Nephron progenitor cell (in vitro differentiated cells): ENCODE data around the gene CALML3.

ENCODE experiments used
- DNase-seq: peaks from one replicate; pipeline ENCODE4 v3.0.0; 2021
- H3K27ac Mint-ChIP-seq: 2 replicates; pipeline ENCODE4 v1.8.0; 2021; ENCODE audit warnings: mild to moderate bottlenecking, moderate library complexity, mixed read lengths
- H3K27me3 Mint-ChIP-seq: 2 replicates; pipeline ENCODE4 v1.8.0; 2021; ENCODE audit warnings: mild to moderate bottlenecking, low read depth, mixed read lengths; ENCODE audit not compliant: poor library complexity
- H3K36me3 Mint-ChIP-seq: 2 replicates; pipeline ENCODE4 v1.8.0; 2021; ENCODE audit warnings: low read depth, mixed read lengths
- H3K4me1 Mint-ChIP-seq: 2 replicates; pipeline ENCODE4 v1.8.0; 2021; ENCODE audit warnings: mixed read lengths
- H3K4me3 Mint-ChIP-seq: 2 replicates; pipeline ENCODE4 v1.8.0; 2021; ENCODE audit warnings: mild to moderate bottlenecking, moderate library complexity, mixed read lengths
- H3K9me3 Mint-ChIP-seq: 2 replicates; pipeline ENCODE4 v1.8.0; 2021; ENCODE audit warnings: mild to moderate bottlenecking, moderate library complexity, mixed read lengths
- TF ChIP-seq, protein P1 (sequence below): fragments of 200-600 bp; sonication (generic); IDR thresholded peaks from 2 replicates; pipeline ENCODE4 v1.5.0; 2021; ENCODE audit warnings: antibody characterized with exemption

The CALML3 gene

DNA sequence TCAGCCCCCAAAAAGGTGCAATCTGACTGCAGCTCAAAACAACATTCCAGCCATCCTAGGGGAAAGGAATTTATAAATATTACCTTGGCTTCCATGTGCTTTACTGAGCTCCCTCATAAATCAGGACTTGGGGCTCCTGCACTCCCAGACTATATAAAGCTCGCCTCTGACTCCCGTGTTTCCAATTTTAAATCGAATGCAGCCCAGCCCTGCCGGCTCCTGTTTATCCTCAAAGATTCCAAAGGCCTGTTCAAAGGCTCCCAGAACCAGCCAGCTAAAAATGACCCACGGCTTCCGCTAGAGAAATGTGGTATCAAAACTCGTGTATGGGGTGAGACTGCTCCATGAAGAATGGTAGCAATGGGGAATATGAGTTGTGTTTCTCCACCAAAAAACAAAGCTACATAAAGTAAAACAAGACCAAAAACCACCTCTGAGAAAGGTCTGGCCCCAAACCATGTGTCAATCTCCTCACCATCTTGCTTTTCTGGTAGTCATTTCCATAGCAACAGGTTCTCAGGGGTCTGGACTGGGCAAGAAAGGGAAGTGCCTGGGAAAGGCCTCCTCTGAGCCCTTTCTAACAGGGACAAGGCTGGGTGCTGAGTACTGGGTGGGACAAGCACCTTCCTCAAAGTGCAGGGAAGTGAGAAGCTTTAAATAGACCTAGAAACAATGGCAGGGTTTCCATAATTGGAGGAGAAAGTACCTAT is 5.1 kb downstream of the CALML3 start:
- TF ChIP-seq, protein P1, sequence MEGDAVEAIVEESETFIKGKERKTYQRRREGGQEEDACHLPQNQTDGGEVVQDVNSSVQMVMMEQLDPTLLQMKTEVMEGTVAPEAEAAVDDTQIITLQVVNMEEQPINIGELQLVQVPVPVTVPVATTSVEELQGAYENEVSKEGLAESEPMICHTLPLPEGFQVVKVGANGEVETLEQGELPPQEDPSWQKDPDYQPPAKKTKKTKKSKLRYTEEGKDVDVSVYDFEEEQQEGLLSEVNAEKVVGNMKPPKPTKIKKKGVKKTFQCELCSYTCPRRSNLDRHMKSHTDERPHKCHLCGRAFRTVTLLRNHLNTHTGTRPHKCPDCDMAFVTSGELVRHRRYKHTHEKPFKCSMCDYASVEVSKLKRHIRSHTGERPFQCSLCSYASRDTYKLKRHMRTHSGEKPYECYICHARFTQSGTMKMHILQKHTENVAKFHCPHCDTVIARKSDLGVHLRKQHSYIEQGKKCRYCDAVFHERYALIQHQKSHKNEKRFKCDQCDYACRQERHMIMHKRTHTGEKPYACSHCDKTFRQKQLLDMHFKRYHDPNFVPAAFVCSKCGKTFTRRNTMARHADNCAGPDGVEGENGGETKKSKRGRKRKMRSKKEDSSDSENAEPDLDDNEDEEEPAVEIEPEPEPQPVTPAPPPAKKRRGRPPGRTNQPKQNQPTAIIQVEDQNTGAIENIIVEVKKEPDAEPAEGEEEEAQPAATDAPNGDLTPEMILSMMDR, result no peak
- Mint-ChIP-seq H3K4me1 (peaks cover 42% of the 10 kb centered on the region), H3K27me3 (no peaks in the 10 kb centered on the region), H3K9me3 (peaks cover 10% of the 10 kb centered on the region), H3K36me3 (no peaks in the 10 kb centered on the region), H3K27ac (no peak overlapping the region), H3K4me3 (no peak overlapping the region)
- no peak for DNase-seq

DNA sequence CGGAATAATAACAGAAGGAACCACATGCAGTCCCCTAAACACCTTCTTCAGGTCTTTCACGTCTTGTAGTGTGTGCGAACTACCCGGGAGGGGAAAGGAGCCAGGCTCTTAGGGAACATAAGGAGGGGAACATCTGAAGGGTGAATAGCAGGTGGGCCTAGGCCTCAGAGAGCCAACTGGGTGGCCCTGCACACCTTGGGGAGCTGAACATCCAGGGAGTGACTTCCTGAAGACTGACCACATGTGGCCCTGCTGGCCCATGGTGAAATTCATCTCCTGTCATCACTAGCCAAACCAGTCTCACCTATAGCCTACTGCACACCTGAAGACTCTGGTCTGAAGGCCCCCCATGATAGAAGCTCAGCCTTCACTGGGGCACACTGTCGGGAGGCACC is 5.6 kb downstream of the CALML3 start:
- no peak overlapping the region for H3K27ac Mint-ChIP-seq
- peaks cover 10% of the 10 kb centered on the region for H3K9me3 Mint-ChIP-seq
- H3K4me3 Mint-ChIP-seq, result no peak overlapping the region
- TF ChIP-seq, protein P1, result no peak
- H3K36me3 Mint-ChIP-seq, result no peaks in the 10 kb centered on the region
- no peaks in the 10 kb centered on the region for H3K27me3 Mint-ChIP-seq
- H3K4me1 Mint-ChIP-seq, result peaks cover 47% of the 10 kb centered on the region
- no peak for DNase-seq

DNA sequence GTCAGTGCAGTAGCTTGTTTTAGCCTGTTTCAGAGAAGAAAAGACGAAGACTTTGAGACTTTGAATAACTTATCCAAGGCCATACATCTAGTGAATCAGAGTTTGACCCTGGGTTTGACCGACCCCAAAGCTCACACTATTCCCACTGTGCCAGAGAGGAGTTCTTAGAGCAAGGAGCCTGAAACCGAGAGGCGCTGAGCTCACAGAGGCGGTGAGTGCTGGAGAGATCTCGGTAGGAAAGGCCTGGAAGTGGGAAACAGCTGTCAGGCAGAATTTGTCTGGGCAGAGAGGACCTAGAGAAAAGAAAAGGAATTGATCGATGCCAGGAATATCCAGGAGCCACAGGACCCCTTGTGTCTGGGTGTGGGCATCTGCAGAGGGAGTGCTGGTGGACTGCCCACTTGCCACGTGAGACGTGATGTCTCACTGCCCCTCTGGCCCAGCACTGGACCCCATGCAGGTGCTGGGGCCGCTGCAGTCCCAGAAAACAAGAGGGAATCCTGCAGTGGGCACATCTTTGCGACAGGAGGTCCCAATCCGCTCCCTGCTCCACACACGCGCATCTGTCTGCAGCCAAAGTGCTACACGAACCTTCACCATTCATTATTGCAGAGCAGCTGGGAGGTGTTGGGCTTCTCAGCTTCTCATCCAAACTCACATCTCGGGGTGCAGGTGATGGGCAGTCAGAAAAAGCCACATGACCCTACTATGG is 6.2 kb downstream of the CALML3 start:
- TF ChIP-seq, protein P1, result no peak
- H3K27ac Mint-ChIP-seq, result no peak overlapping the region

DNA sequence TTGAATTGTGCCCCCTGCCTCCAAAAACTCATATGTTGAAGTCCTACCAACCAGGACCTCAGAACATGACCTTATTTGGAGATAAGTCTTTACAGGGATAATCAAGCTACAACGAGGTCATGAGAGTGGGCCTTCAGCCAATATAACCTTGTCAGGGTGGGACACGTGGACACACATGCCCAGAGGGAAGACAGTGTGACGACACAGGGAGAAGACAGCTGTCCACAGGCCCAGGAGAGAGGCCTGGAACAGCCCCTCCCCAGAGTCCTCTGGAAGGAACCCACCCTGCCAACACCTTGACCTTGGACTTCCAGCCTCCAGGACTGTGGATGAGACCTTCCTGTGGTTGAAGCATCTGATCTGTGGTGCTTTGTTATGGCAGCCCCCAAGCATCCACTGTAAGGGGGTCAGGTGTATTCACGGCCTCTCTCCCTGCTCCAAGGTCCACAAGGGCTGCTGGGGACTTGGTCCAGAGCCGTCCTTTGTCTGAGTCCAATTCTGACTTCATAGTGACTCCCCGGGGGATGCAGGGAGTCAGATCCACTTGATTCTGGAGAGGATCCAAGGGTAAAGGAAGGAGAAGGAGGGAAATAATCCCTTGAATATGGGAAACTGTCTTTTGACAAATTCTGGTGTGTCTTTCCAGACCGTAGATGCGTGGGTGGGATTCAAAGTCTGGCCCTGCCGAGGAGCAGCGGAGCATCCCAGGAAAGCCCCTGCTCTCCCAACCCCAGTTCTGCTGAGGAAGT is 7.0 kb downstream of the CALML3 start:
- H3K27ac Mint-ChIP-seq, result no peak overlapping the region
- no peak overlapping the region for H3K4me3 Mint-ChIP-seq
- no peaks in the 10 kb centered on the region for H3K36me3 Mint-ChIP-seq
- H3K9me3 Mint-ChIP-seq, result peaks cover 10% of the 10 kb centered on the region
- H3K27me3 Mint-ChIP-seq, result no peaks in the 10 kb centered on the region
- no peak for DNase-seq
- TF ChIP-seq, protein P1, result no peak
- H3K4me1 Mint-ChIP-seq, result peaks cover 36% of the 10 kb centered on the region

More for the DNA sequence above, 6.2 kb downstream of the CALML3 start:
- Mint-ChIP-seq H3K9me3 (peaks cover 10% of the 10 kb centered on the region), H3K4me3 (no peak overlapping the region), H3K4me1 (peaks cover 41% of the 10 kb centered on the region), H3K27me3 (no peaks in the 10 kb centered on the region), H3K36me3 (no peaks in the 10 kb centered on the region)
- DNase-seq, result no peak

DNA sequence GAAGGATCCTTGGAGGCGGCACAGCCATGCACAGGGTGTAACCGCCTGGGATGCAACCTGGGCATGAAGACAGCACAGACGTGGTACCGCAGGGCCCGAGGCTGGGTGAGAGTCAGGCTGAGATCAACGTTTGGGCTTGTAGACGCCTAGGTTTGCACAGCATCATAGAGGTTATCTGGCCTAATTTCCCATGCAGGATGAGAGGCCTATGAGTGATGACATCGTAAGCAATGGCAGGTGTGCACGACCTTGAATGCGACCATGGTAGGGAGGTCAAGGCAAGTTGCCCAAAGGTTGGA is 7.5 kb downstream of the CALML3 start:
- Mint-ChIP-seq H3K27ac (no peak overlapping the region), H3K36me3 (no peaks in the 10 kb centered on the region), H3K9me3 (peaks cover 10% of the 10 kb centered on the region), H3K27me3 (no peaks in the 10 kb centered on the region), H3K4me3 (no peak overlapping the region), H3K4me1 (peaks cover 33% of the 10 kb centered on the region)
- TF ChIP-seq, protein P1, result no peak
- no peak for DNase-seq
